WTC11 (cell line): Measurements from ENCODE around the gene SIGMAR1. TPM values are rescaled to one million over a fixed set of nuclear protein-coding genes. Genes with fewer than 3 reads are reported as not detected.

ENCODE experiments used
- ATAC-seq: fragments of 200-7000 bp; cut with Tn5 transposase; 2 replicates; pipeline ENCODE4 v1.10.0; 2021; ENCODE audit warnings: mild to moderate bottlenecking, moderate library complexity
- CTCF ChIA-PET: fragments of 300-600 bp; sonication (Branson Sonifier 250); formaldehyde crosslinking; loops from one replicate; lab custom pipeline; 2021; ENCODE audit warnings: antibody characterized with exemption; lab: Charles Lee
- POLR2A ChIA-PET: fragments of 350-600 bp; sonication (Branson Sonifier 250); formaldehyde crosslinking; loops from one replicate; lab custom pipeline; 2021; ENCODE audit warnings: antibody characterized with exemption; lab: Charles Lee
- DNase-seq: peaks from one replicate; pipeline ENCODE4 v3.0.0; 2021; ENCODE audit warnings: low spot score
- H3K27ac Mint-ChIP-seq: 2 replicates; pipeline ENCODE4 v1.8.0; 2021; ENCODE audit warnings: mixed read lengths
- H3K27me3 Mint-ChIP-seq: 2 replicates; pipeline ENCODE4 v1.8.0; 2021; ENCODE audit warnings: low read depth, mild to moderate bottlenecking, moderate library complexity, mixed read lengths
- H3K36me3 Mint-ChIP-seq: 2 replicates; pipeline ENCODE4 v1.8.0; 2021; ENCODE audit warnings: mixed read lengths
- H3K4me1 Mint-ChIP-seq: 2 replicates; pipeline ENCODE4 v1.8.0; 2022; ENCODE audit warnings: mixed read lengths
- H3K4me3 Mint-ChIP-seq: 2 replicates; pipeline ENCODE4 v1.8.0; 2021; ENCODE audit warnings: mild to moderate bottlenecking, moderate library complexity, mixed read lengths
- H3K9me3 Mint-ChIP-seq: 2 replicates; pipeline ENCODE4 v1.8.0; 2021; ENCODE audit warnings: mixed read lengths
- ATF2 ChIP-seq: sonication (generic); formaldehyde crosslinking; IDR thresholded peaks from 2 replicates; pipeline ENCODE4 v1.8.1; 2022; ENCODE audit warnings: low read depth, missing genetic modification reagents, borderline replicate concordance
- CBFB ChIP-seq: sonication (generic); formaldehyde crosslinking; IDR thresholded peaks from 2 replicates; pipeline ENCODE4 v1.8.1; 2022; ENCODE audit warnings: mild to moderate bottlenecking, low read depth, missing genetic modification reagents
- CREM ChIP-seq: sonication (generic); formaldehyde crosslinking; IDR thresholded peaks from 2 replicates; pipeline ENCODE4 v1.8.1; 2022; ENCODE audit warnings: mild to moderate bottlenecking, missing genetic modification reagents, moderate library complexity
- CTCF ChIP-seq: fragments of 200-600 bp; IDR thresholded peaks from 2 replicates; pipeline ENCODE4 v1.8.0; 2022; ENCODE audit warnings: antibody characterized with exemption
- ERG ChIP-seq: fragments of 250-450 bp; sonication (Bioruptor Pico); IDR thresholded peaks from 2 replicates; pipeline ENCODE4 v1.8.0; 2021; ENCODE audit warnings: mild to moderate bottlenecking
- IRF1 ChIP-seq: sonication (generic); formaldehyde crosslinking; IDR thresholded peaks from 2 replicates; pipeline ENCODE4 v1.8.0; 2023; ENCODE audit warnings: missing genetic modification reagents
- MAX ChIP-seq: sonication (generic); formaldehyde crosslinking; IDR thresholded peaks from 2 replicates; pipeline ENCODE4 v1.8.0; 2022; ENCODE audit warnings: mild to moderate bottlenecking, missing genetic modification reagents
- MLX ChIP-seq: sonication (generic); formaldehyde crosslinking; IDR thresholded peaks from 2 replicates; pipeline ENCODE4 v1.8.1; 2023; ENCODE audit warnings: mild to moderate bottlenecking, missing genetic modification reagents, moderate library complexity
- NFE2L1 ChIP-seq: sonication (generic); formaldehyde crosslinking; IDR thresholded peaks from 2 replicates; pipeline ENCODE4 v1.8.1; 2023; ENCODE audit warnings: missing genetic modification reagents
- PRRX2 ChIP-seq: fragments of 250-450 bp; sonication (Bioruptor Pico); IDR thresholded peaks from 2 replicates; pipeline ENCODE4 v1.8.0; 2021; ENCODE audit warnings: mild to moderate bottlenecking
- RORB ChIP-seq: fragments of 250-450 bp; sonication (Bioruptor Pico); IDR thresholded peaks from 2 replicates; pipeline ENCODE4 v1.9.0; 2021; ENCODE audit warnings: mild to moderate bottlenecking
- TP53 ChIP-seq: sonication (generic); formaldehyde crosslinking; IDR thresholded peaks from 2 replicates; pipeline ENCODE4 v1.8.1; 2023; ENCODE audit warnings: mild to moderate bottlenecking, missing genetic modification reagents
- ZBTB21 ChIP-seq: sonication (generic); formaldehyde crosslinking; IDR thresholded peaks from 2 replicates; pipeline ENCODE4 v1.8.1; 2023; ENCODE audit warnings: mild to moderate bottlenecking, missing genetic modification reagents, borderline replicate concordance
- ZNF138 ChIP-seq: sonication (generic); formaldehyde crosslinking; conservative IDR thresholded peaks from 2 replicates; pipeline ENCODE4 v1.8.1; 2022; ENCODE audit warnings: mild to moderate bottlenecking, moderate library complexity, missing genetic modification reagents
- ZNF263 ChIP-seq: sonication (generic); formaldehyde crosslinking; IDR thresholded peaks from 2 replicates; pipeline ENCODE4 v1.8.1; 2022; ENCODE audit warnings: low read depth, mild to moderate bottlenecking, moderate library complexity, missing genetic modification reagents
- ZNF423 ChIP-seq: fragments of 250-450 bp; sonication (Bioruptor Pico); IDR thresholded peaks from 2 replicates; pipeline ENCODE4 v2.1.2; 2022; ENCODE audit warnings: mild to moderate bottlenecking, moderate library complexity
- ZNF425 ChIP-seq: fragments of 250-450 bp; sonication (Bioruptor Pico); conservative IDR thresholded peaks from 2 replicates; pipeline ENCODE4 v1.9.0; 2021; ENCODE audit warnings: mild to moderate bottlenecking
- ZNF671 ChIP-seq: fragments of 250-450 bp; sonication (Bioruptor Pico); IDR thresholded peaks from 2 replicates; pipeline ENCODE4 v1.8.0; 2021; ENCODE audit warnings: mild to moderate bottlenecking
- total RNA-seq: library from RNA; stranded (reverse); gene quantifications from 3 replicates; pipeline ENCODE4 v1.2.3, GENCODE V29; 2021

Gene SIGMAR1
- total RNA-seq, 1 experiment from 2014 or later = 108 TPM

GRCh38 chr9:34674440-34674839 is 36.9 kb upstream of the SIGMAR1 start:
- H3K36me3 Mint-ChIP-seq = peaks cover 9% of the 10 kb centered on the region
- H3K9me3 Mint-ChIP-seq = peaks cover 9% of the 10 kb centered on the region
- peaks cover 5% of the 10 kb centered on the region for H3K4me1 Mint-ChIP-seq
- no peak for DNase-seq
- no peak overlapping the region for H3K4me3 Mint-ChIP-seq
- H3K27me3 Mint-ChIP-seq = peaks cover 6% of the 10 kb centered on the region
- no peak overlapping the region for H3K27ac Mint-ChIP-seq
- ChIA-PET CTCF (interaction anchor here (1.1 to 5.0 kb wide), 6 partner anchors 9 to 40 kb away, joined by 3 to 120 read pairs (median 4); partner anchors contain the start of gene CCL19), POLR2A (interaction anchor here (1.1 kb wide), 1 partner anchor 9 kb away, joined by 3 read pairs; no protein-coding TSS in a partner anchor)
- TF ChIP-seq CBFB (CRISPR knock-in tag) = no peak
- TF ChIP-seq, all 79 proteins: peak for 0
- ATAC-seq = no peak

GRCh38 chr9:34671307-34671706 is 33.7 kb upstream of the SIGMAR1 start:
- Mint-ChIP-seq H3K27ac (no peak overlapping the region), H3K9me3 (peaks cover 20% of the 10 kb centered on the region), H3K4me3 (no peak overlapping the region), H3K27me3 (peaks cover 10% of the 10 kb centered on the region), H3K4me1 (peaks cover 5% of the 10 kb centered on the region), H3K36me3 (peaks cover 24% of the 10 kb centered on the region)
- ATAC-seq (no peak), DNase-seq (no peak)
- TF ChIP-seq IRF1 = no peak
- no peak for TF ChIP-seq TP53 (CRISPR knock-in tag)
- TF ChIP-seq RORB (CRISPR knock-in tag) = no peak
- TF ChIP-seq ZNF138 (CRISPR knock-in tag) = no peak
- TF ChIP-seq CTCF = no peak
- TF ChIP-seq MLX (CRISPR knock-in tag) = no peak
- TF ChIP-seq ZNF263 (CRISPR knock-in tag) = no peak
- TF ChIP-seq CBFB (CRISPR knock-in tag) = no peak
- POLR2A ChIA-PET = no interaction called here
- CTCF ChIA-PET = no interaction called here

GRCh38 chr9:34669809-34670562 is 32.4 kb upstream of the SIGMAR1 start:
- peaks cover 24% of the 10 kb centered on the region for H3K36me3 Mint-ChIP-seq
- CTCF ChIA-PET = interaction anchor here (1.6 kb wide), 2 partner anchors 31 to 33 kb away, joined by 6 to 8 read pairs; no protein-coding TSS in a partner anchor
- H3K27me3 Mint-ChIP-seq = peaks cover 10% of the 10 kb centered on the region
- peaks cover 20% of the 10 kb centered on the region for H3K9me3 Mint-ChIP-seq
- no peak overlapping the region for H3K4me3 Mint-ChIP-seq
- H3K27ac Mint-ChIP-seq = no peak overlapping the region
- H3K4me1 Mint-ChIP-seq = peaks cover 5% of the 10 kb centered on the region
- no peak for ATAC-seq
- POLR2A ChIA-PET = no interaction called here
- DNase-seq = no peak
- TF ChIP-seq ZNF671 (no peak), ZNF423 (no peak), CREM (no peak), ATF2 (no peak), ZBTB21 (CRISPR knock-in tag) (no peak), ZNF425 (CRISPR knock-in tag) (no peak), NFE2L1 (CRISPR knock-in tag) (no peak), ZNF263 (CRISPR knock-in tag) (no peak), ERG (CRISPR knock-in tag) (no peak), MAX (no peak), PRRX2 (CRISPR knock-in tag) (no peak)
